GM19043 (cell line): Measurements from ENCODE around the gene OR51B2.
"Not testable (repeated sequence)": the region's sequence is repeated elsewhere in the genome, so short reads cannot be mapped to it uniquely, and the experiment has no call there.

ENCODE experiments used
- ATAC-seq: cut with Tn5 transposase; IDR thresholded peaks from one replicate; pipeline ENCODE4 v1.9.1; 2021; ENCODE audit warnings: low read depth; ENCODE audit not compliant: unreplicated experiment

Gene OR51B2

GRCh38 chr11:5313326-5314023 is 10.6 kb downstream of the OR51B2 start:
- ATAC-seq: not testable (repeated sequence)

- ATAC-seq: no peak
Observed at GRCh38 chr11:5310423-5310822, 13.7 kb downstream of the OR51B2 start.

GRCh38 chr11:5307256-5308019 is 16.7 kb downstream of the OR51B2 start:
- ATAC-seq: no peak

- no peak for ATAC-seq
Observed at GRCh38 chr11:5304046-5304445, 20.1 kb downstream of the OR51B2 start.

- no peak for ATAC-seq
Observed at GRCh38 chr11:5303626-5304025, 20.5 kb downstream of the OR51B2 start.

- no peak for ATAC-seq
Observed at GRCh38 chr11:5301846-5302245, 22.3 kb downstream of the OR51B2 start, which contains the start of gene OR51B4. TSS of gene OR51B4 (minus strand) at chr11:5301946. CDS start at chr11:5301946, 0 bp downstream.

GRCh38 chr11:5300251-5300650 is 23.8 kb downstream of the OR51B2 start:
- ATAC-seq: no peak

GRCh38 chr11:5298451-5298850 is 25.6 kb downstream of the OR51B2 start:
- no peak for ATAC-seq

GRCh38 chr11:5297721-5298323 is 26.3 kb downstream of the OR51B2 start:
- ATAC-seq: no peak

- ATAC-seq: not testable (repeated sequence)
Observed at GRCh38 chr11:5294342-5294995, 29.6 kb downstream of the OR51B2 start.

GRCh38 chr11:5293028-5293427 is 31.1 kb downstream of the OR51B2 start:
- no peak for ATAC-seq

- peak; percentile 86 for ATAC-seq
Observed at GRCh38 chr11:5291207-5291838, 32.8 kb downstream of the OR51B2 start.

- ATAC-seq: no peak
Observed at GRCh38 chr11:5290106-5290505, 34.0 kb downstream of the OR51B2 start.

- no peak for ATAC-seq
Observed at GRCh38 chr11:5289696-5290095, 34.4 kb downstream of the OR51B2 start.

- no peak for ATAC-seq
Observed at GRCh38 chr11:5288906-5289550, 35.1 kb downstream of the OR51B2 start.

GRCh38 chr11:5288108-5288905 is 35.8 kb downstream of the OR51B2 start:
- no peak for ATAC-seq

GRCh38 chr11:5286901-5287300 is 37.2 kb downstream of the OR51B2 start:
- no peak for ATAC-seq

- no peak for ATAC-seq
Observed at GRCh38 chr11:5286351-5286750, 37.7 kb downstream of the OR51B2 start.

GRCh38 chr11:5285703-5286340 is 38.3 kb downstream of the OR51B2 start:
- no peak for ATAC-seq
